Mucosa of stomach (tissue), 1 donor: Measurements from ENCODE around the gene PARD6G.

ENCODE experiments used
- H3K27me3 ChIP-seq: one replicate; pipeline ENCODE4 v1.7.0; 2013; ENCODE audit warnings: mild to moderate bottlenecking, low read length; ENCODE audit not compliant: control insufficient read depth, insufficient read depth
- H3K36me3 ChIP-seq: one replicate; pipeline ENCODE4 v1.7.0; 2013; ENCODE audit warnings: low read length; ENCODE audit not compliant: control insufficient read depth, insufficient read depth
- H3K4me1 ChIP-seq: one replicate; pipeline ENCODE4 v1.7.0; 2013; ENCODE audit warnings: mild to moderate bottlenecking, low read length; ENCODE audit not compliant: control insufficient read depth, insufficient read depth
- H3K4me3 ChIP-seq: one replicate; pipeline ENCODE4 v1.7.0; 2013; ENCODE audit warnings: low read length
- H3K9ac ChIP-seq: one replicate; pipeline ENCODE4 v1.7.0; 2013; ENCODE audit warnings: mild to moderate bottlenecking, low read length, moderate library complexity
- H3K9me3 ChIP-seq: one replicate; pipeline ENCODE4 v1.7.0; 2013; ENCODE audit warnings: mild to moderate bottlenecking, low read length, moderate library complexity; ENCODE audit not compliant: control insufficient read depth
- donor health status: Pancreatic carcinoma.

Gene PARD6G

DNA sequence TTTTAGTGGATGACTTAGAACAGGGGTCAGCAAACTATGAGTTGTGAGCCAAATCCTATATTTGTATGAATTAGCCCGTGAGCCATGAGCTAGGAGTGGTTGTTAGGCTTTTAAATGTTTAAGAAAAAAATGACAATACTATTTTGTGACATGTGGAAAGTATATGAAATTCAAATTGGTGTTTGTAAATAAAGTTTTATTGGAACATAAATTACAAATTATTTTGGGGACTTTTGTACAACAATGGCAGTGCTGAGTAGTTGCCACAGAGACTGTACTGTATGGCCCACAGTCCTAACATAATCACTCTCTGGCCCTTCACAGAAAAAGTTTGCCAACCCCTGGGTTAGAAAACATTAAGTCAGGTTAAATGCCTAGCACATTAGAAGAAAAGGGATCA is 112.2 kb downstream of the PARD6G start:
- H3K27me3 ChIP-seq = no peaks in the 10 kb centered on the region
- no peaks in the 10 kb centered on the region for H3K4me1 ChIP-seq
- H3K9ac ChIP-seq = no peak overlapping the region
- no peaks in the 10 kb centered on the region for H3K9me3 ChIP-seq
- H3K36me3 ChIP-seq = peaks cover 14% of the 10 kb centered on the region
- H3K4me3 ChIP-seq = no peak overlapping the region

DNA sequence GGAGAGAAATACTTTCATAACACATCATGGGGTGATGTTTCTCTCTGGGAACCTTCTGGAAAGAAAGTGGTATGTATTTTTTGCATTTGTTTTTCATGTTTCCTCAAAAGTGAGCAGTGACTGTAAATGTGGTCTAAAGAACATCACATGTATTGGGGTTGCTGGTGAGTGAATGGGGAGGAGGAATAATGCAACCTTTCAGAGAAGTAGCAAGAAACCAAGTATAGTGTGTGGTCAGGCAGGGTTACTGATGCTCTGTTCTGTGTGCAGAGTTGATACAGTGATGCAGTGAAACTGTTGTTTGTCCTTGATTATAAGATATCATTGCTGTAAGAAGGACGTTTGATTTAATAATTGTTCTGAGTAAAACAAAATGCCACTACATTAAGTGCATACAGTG is 114.2 kb downstream of the PARD6G start:
- Histone ChIP-seq H3K27me3 (no peaks in the 10 kb centered on the region), H3K4me3 (no peak overlapping the region), H3K36me3 (peaks cover 14% of the 10 kb centered on the region), H3K4me1 (no peaks in the 10 kb centered on the region), H3K9me3 (no peaks in the 10 kb centered on the region), H3K9ac (no peak overlapping the region)

DNA sequence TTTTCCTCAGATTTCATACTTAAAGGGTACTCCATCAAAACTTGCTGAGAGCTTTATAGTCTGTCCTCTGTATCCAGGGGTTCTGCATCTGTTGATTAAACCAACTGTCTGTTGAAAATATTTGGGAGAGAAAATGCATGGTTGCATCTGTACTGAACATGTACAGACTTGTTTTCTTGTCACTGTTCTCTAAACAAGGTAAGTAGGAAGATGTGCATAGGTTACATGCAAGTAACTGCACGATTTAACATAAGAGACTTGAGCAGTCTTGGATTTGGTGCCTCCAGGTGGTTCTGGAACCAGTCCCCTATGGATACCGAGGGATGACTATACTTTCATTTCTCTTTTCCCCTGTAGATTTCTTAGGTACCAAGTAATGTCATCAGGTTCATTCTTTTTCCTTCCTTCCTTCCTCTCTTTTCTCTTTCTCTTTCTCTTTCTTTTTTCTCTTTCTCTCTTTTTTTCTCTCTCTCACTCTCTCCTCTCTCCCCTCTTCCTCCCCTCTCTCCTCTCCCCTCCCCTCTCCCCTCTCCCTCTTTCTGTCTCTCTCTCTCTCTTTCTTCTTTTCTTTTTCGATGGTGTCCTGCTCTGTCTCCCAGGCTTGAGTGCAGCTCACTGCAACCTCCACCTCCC is 115.0 kb downstream of the PARD6G start:
- H3K36me3 ChIP-seq = peaks cover 14% of the 10 kb centered on the region

DNA sequence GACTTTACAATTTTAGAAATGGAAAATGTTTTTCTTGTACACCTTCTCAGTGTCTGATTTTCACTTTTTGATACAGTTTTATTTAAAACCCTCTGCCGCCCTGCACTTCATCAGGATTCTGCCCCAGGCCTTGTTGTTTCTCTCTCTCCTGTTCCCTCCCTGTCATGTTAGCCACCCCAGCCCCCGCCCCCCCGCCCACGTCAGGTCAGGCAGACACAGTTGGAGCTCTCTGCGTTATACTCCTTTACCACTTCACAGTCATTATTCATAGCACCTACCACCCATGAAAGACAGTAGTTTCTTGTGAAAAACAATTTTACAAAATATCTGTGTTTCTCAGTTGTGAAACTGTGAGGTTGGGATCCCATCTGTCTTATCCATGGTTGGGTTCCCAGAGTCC is 116.8 kb downstream of the PARD6G start:
- peaks cover 14% of the 10 kb centered on the region for H3K36me3 ChIP-seq
- no peaks in the 10 kb centered on the region for H3K27me3 ChIP-seq
- no peaks in the 10 kb centered on the region for H3K4me1 ChIP-seq
- no peak overlapping the region for H3K9ac ChIP-seq
- no peak overlapping the region for H3K4me3 ChIP-seq
- no peaks in the 10 kb centered on the region for H3K9me3 ChIP-seq

More for the DNA sequence above, 115.0 kb downstream of the PARD6G start:
- H3K4me3 ChIP-seq = no peak overlapping the region
- H3K9me3 ChIP-seq = no peaks in the 10 kb centered on the region
- H3K9ac ChIP-seq = no peak overlapping the region
- no peaks in the 10 kb centered on the region for H3K4me1 ChIP-seq
- H3K27me3 ChIP-seq = no peaks in the 10 kb centered on the region

DNA sequence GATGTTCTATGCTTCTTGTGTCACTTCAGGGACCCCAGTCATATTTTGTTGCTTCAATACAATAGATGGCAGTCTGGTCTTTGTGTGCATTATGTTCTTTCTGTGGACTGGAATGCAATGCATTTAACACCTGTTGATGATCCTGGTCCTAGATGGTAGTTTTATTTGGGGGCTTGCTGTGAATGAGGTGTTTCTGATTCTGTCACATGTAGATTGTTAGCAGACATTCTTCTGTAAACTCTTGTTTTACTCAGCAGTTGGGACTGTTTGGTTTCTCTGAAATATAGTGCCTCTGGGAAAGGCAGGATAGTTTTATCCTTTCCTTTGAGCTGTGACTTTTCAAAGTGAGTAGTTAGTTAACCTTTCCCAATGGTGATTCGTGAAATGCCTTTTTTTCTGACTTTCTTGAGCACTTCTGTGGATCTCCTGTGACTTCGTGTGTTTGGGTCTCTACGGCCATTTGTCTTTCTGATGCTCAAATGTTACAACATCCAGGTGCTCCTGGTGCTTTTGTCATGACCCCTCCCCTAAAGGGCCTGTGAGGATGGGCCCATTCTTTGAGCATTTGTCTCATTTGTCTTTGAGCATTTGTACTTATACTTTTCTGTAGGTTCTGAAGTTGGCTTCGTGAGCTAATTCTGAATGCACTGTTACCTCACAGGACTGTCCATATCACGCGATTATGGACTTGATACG is 117.5 kb downstream of the PARD6G start:
- Histone ChIP-seq H3K27me3 (no peaks in the 10 kb centered on the region), H3K4me1 (no peaks in the 10 kb centered on the region), H3K4me3 (no peak overlapping the region), H3K36me3 (peaks cover 14% of the 10 kb centered on the region), H3K9ac (no peak overlapping the region), H3K9me3 (no peaks in the 10 kb centered on the region)

DNA sequence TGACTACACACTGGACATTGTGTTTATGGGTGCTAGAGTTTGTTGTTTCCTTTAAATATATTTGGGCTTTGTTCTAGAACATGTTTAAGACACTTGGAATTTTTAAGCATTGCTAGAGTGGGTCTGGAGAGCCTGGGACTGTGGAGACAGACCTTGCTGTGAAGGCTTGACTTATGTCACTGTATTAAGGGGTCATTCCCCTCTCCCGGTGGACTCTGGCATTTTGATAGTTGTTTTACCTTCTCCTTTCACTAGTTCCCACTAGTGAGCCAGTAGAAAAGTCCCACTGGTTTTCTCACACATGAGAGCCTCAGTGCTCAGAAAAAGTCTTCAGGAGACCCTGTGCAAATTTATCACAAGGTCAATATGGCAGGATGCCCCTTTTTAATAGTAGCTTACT is 119.7 kb downstream of the PARD6G start:
- Histone ChIP-seq H3K9ac (no peak overlapping the region), H3K9me3 (no peaks in the 10 kb centered on the region), H3K4me3 (no peak overlapping the region), H3K27me3 (no peaks in the 10 kb centered on the region), H3K36me3 (no peaks in the 10 kb centered on the region), H3K4me1 (no peaks in the 10 kb centered on the region)

DNA sequence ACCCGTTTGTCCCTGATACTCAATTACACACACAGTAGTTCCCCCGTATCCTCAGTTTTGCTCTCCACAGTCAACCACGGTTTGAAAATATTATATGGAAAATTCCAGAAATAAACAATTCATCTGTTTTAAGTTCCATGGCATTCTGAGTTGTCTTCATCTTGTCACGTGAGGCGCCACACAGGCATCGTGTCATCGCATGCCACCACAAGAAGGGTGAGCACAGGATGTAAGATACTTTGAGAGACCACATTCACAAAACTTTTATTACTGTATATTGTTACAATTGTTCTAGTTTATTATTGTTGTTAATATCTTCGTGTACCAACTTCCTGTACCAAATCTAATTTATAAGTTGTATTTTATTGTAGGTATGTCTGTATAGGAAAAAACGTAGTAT is 120.5 kb downstream of the PARD6G start:
- H3K36me3 ChIP-seq = no peaks in the 10 kb centered on the region
- no peaks in the 10 kb centered on the region for H3K27me3 ChIP-seq
- no peaks in the 10 kb centered on the region for H3K9me3 ChIP-seq

DNA sequence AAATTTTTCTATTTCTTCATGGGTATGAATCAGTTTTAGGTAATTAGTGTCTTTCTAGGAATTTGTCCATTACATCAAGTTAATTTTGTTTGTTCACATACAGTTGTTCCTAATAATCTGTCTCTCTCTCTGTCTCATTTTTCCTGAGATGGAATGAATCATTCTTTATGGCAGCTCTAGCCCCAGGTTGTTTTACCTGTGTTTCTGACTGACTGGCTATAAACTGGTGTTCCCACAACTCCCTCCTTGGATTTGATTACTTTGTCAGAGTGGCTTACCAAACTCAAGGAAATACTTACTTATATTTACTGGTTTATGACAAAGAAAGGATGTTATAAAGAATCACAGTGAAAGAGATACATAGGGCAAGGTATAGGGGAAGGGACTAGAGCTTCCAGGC is 123.2 kb downstream of the PARD6G start:
- H3K9ac ChIP-seq = no peak overlapping the region

More for the DNA sequence above, 120.5 kb downstream of the PARD6G start:
- no peak overlapping the region for H3K9ac ChIP-seq
- H3K4me1 ChIP-seq = no peaks in the 10 kb centered on the region
- no peak overlapping the region for H3K4me3 ChIP-seq

DNA sequence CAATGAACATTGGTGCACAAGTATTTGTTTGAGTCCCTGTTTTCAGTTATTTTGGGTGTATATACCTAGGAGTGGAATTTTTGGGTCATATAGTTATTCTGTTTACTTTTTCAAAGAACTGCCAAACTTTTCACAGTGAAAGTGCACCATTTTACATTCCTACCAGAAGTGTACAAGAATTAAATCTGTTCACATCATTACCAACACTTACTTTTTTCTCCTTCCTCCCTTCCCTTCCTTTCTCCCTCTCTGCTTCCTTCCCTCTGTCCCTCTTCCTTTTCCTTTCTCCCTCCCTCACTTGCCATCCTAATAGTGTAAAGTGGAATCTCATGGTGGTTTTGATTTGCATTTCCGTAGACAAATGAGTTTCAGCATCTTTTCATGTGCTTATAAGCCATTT is 126.4 kb downstream of the PARD6G start:
- no peak overlapping the region for H3K4me3 ChIP-seq
- no peak overlapping the region for H3K9ac ChIP-seq
- no peaks in the 10 kb centered on the region for H3K4me1 ChIP-seq
- H3K27me3 ChIP-seq = no peaks in the 10 kb centered on the region
- H3K36me3 ChIP-seq = no peaks in the 10 kb centered on the region
- no peaks in the 10 kb centered on the region for H3K9me3 ChIP-seq

More for the DNA sequence above, 123.2 kb downstream of the PARD6G start:
- no peaks in the 10 kb centered on the region for H3K27me3 ChIP-seq
- H3K9me3 ChIP-seq = no peaks in the 10 kb centered on the region
- no peak overlapping the region for H3K4me3 ChIP-seq
- no peaks in the 10 kb centered on the region for H3K36me3 ChIP-seq
- H3K4me1 ChIP-seq = no peaks in the 10 kb centered on the region

DNA sequence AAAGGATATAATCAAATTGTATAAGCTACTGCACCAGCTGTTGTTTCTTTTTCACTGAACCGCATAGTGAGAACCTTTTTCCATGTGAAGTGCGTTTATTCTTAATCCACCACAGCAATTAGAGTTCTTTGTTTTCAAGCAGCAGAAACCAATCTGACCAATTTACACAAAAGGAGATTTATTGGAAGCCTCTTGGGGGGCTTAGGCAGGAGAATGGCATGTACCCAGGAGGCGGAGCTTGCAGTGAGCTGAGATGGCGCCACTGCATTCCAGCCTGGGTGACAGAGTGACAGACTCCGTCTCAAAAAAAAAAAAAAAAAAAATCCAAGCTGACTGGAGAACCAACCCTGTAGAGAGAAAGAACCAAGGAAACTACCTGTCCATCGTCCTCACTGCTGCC is 128.2 kb downstream of the PARD6G start:
- Histone ChIP-seq H3K4me3 (no peak overlapping the region), H3K36me3 (no peaks in the 10 kb centered on the region), H3K9me3 (no peaks in the 10 kb centered on the region), H3K27me3 (no peaks in the 10 kb centered on the region), H3K9ac (no peak overlapping the region), H3K4me1 (no peaks in the 10 kb centered on the region)

DNA sequence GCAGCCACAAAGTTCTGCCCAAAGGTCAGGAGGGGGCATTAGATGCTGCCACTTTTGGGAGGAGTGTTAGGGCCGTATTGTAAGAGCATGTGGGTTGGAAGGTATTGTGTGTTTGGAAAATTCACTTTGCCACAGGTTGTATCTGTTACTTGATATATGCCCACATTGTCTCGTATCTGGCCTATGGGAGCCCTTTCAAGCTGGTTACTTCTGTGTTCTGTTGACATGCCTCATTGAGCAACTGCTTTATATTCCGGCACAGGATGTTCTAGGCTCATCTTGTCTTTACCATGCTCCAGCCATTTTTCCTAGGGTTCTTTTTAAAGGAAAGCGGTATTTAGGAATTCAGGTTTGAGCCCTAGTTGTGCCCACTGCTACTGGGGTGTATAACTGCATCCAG is 132.3 kb downstream of the PARD6G start:
- Histone ChIP-seq H3K36me3 (no peaks in the 10 kb centered on the region), H3K27me3 (no peaks in the 10 kb centered on the region), H3K4me1 (peaks cover 4% of the 10 kb centered on the region), H3K4me3 (no peak overlapping the region), H3K9me3 (no peaks in the 10 kb centered on the region), H3K9ac (no peak overlapping the region)

DNA sequence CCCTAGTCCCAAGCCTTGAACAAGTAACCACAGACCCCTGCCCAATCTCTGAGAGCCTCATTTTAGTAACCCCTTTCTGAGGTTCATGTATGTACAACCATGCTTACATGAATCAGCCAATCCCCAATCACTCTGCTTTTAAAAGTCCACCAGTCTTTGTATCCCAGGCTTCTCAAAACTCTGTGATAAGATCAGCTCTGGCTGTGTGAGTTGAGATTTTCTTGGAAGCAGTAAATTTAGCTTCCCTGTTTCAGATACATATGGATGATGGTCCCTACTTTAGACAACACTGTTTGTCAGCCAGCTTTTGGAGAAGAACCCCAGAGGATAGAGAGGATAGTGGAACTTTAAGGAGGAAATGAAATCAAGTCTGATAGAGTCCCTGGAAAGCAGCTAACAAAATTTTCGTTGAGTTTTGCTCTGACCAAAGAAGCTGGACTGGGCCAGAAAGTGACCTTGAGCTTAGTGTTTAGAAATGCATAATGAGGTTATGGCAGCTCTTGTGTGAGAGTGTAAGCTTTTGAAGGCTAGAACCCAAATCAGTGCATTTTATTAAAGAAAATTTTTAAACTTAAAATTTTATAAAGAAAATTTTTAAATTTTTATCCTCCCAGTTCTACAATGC is 134.6 kb downstream of the PARD6G start:
- no peaks in the 10 kb centered on the region for H3K27me3 ChIP-seq
- peaks cover 4% of the 10 kb centered on the region for H3K4me1 ChIP-seq
- no peak overlapping the region for H3K9ac ChIP-seq
- H3K36me3 ChIP-seq = no peaks in the 10 kb centered on the region
- H3K9me3 ChIP-seq = no peaks in the 10 kb centered on the region
- no peak overlapping the region for H3K4me3 ChIP-seq
